AG04450 (cell line): Measurements from ENCODE around the gene NUBP2. TPM values are rescaled to one million over a fixed set of nuclear protein-coding genes. Genes with fewer than 3 reads are reported as not detected.

Source experiments
- CTCF ChIA-PET: fragments of 300-600, 350-600 bp; formaldehyde crosslinking; extraction: SDS; loops from one replicate; lab custom pipeline; 2022; ENCODE audit warnings: antibody characterized with exemption, inconsistent platforms; lab: Charles Lee
- POLR2A ChIA-PET: fragments of 350-600 bp; formaldehyde crosslinking; extraction: SDS; loops from one replicate; lab custom pipeline; 2021; ENCODE audit warnings: antibody characterized with exemption, inconsistent platforms; lab: Yijun Ruan, JAX
- DNase-seq: peaks from one replicate; pipeline ENCODE4 v3.0.0-alpha.2; 2011; ENCODE audit warnings: low read depth, low spot score
- H3K27ac ChIP-seq: one replicate; pipeline ENCODE4 v1.5.1; 2012; ENCODE audit warnings: low read depth, low read length, control low read depth
- H3K27me3 ChIP-seq: one replicate; pipeline ENCODE4 v1.6.0; 2012; ENCODE audit warnings: low read length; ENCODE audit not compliant: control insufficient read depth, insufficient read depth
- H3K4me3 ChIP-seq: 2 replicates; pipeline ENCODE4 v1.5.1; 2011; ENCODE audit warnings: mild to moderate bottlenecking, low read depth, low read length, control low read depth
- H3K9me3 ChIP-seq: 2 replicates; pipeline ENCODE4 v1.5.1; 2012; ENCODE audit warnings: low read length; ENCODE audit not compliant: control insufficient read depth, insufficient read depth
- CTCF ChIP-seq: IDR thresholded peaks from 2 replicates; pipeline ENCODE4 v1.5.1; 2011; ENCODE audit warnings: low read depth, low read length, control low read depth, inconsistent platforms
- polyA plus RNA-seq: library from polyadenylated mRNA; depleted of rRNA; stranded (reverse); fragments of >200 nt; gene quantifications from 2 replicates; pipeline ENCODE4 v1.2.3, GENCODE V29; 2011

Gene NUBP2
- polyA plus RNA-seq, 1 experiment = 20.0 TPM

GRCh38 chr16:1765826-1766225, 16.9 kb upstream of the NUBP2 start:
- ChIA-PET CTCF (no interaction called here), POLR2A (no interaction called here)
- H3K27me3 ChIP-seq = no peaks in the 10 kb centered on the region
- peaks cover 6% of the 10 kb centered on the region; the same call in 1 of the 2 replicates for H3K9me3 ChIP-seq
- H3K4me3 ChIP-seq = no peak overlapping the region
- no peak for TF ChIP-seq CTCF
- no peak overlapping the region for H3K27ac ChIP-seq
- DNase-seq = no peak

- Histone ChIP-seq H3K9me3 (peaks cover 6% of the 10 kb centered on the region; the same call in 1 of the 2 replicates), H3K4me3 (no peak overlapping the region), H3K27ac (no peak overlapping the region), H3K27me3 (no peaks in the 10 kb centered on the region)
- ChIA-PET POLR2A (interaction anchor here (0.6 kb wide), 1 partner anchor 9 kb away, joined by 3 read pairs; no protein-coding TSS in a partner anchor), CTCF (no interaction called here)
- no peak for DNase-seq
- no peak for TF ChIP-seq CTCF
Measured at GRCh38 chr16:1766231-1766630, 16.5 kb upstream of the NUBP2 start.

- CTCF ChIA-PET = no interaction called here
- no peak for DNase-seq
- POLR2A ChIA-PET = interaction anchor here (0.6 kb wide), 1 partner anchor 9 kb away, joined by 3 read pairs; no protein-coding TSS in a partner anchor
Measured at GRCh38 chr16:1766701-1767100, 16.1 kb upstream of the NUBP2 start.

GRCh38 chr16:1767116-1767994, 15.4 kb upstream of the NUBP2 start:
- POLR2A ChIA-PET = no interaction called here
- CTCF ChIA-PET = no interaction called here
- Histone ChIP-seq H3K27ac (no peak overlapping the region), H3K9me3 (peaks cover 6% of the 10 kb centered on the region; the same call in 1 of the 2 replicates), H3K27me3 (no peaks in the 10 kb centered on the region), H3K4me3 (no peak overlapping the region)
- TF ChIP-seq CTCF = no peak
- DNase-seq = no peak

More at GRCh38 chr16:1766701-1767100, 16.1 kb upstream of the NUBP2 start:
- peaks cover 6% of the 10 kb centered on the region; the same call in 1 of the 2 replicates for H3K9me3 ChIP-seq
- no peak overlapping the region for H3K27ac ChIP-seq
- no peak overlapping the region for H3K4me3 ChIP-seq
- H3K27me3 ChIP-seq = no peaks in the 10 kb centered on the region
- TF ChIP-seq CTCF = no peak
